Activated CD4-positive, CD25-positive, alpha-beta regulatory T cell treated with anti-CD3 and anti-CD28 coated beads, Interleukin-2, amount 50 U/mL, for 16 hours (primary cell): ENCODE data around the gene RNF152.

Experiments used
- DNase-seq: peaks from one replicate; pipeline ENCODE4 v3.0.0-alpha.2; 2020; ENCODE audit warnings: low read depth, low spot score

Gene RNF152

GRCh38 chr18:61854578-61855448 is 38.0 kb downstream of the RNF152 start:
- no peak for DNase-seq

DNA sequence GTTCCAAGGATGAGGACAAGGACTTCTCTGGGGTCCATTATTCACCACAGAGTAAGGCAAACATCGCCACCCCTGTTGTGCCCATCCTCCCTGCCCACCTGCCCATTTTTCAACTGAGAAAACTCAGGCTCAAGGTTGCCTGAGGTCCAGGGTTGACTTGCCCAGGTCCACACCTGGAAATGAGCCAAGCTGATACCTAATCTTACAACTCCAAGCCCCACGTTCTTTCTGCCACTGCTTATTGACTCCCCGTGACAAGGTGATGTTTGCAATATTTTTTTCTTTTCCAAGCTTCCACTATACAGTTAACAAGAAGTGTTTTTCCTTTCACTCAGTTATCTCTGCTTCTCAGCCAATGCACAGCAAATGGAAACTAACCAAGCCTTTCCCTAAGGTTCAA is 39.0 kb downstream of the RNF152 start:
- DNase-seq, result no peak

- no peak for DNase-seq
Observed at GRCh38 chr18:61852496-61852895, 40.3 kb downstream of the RNF152 start.

- DNase-seq, result no peak
Observed at GRCh38 chr18:61851940-61852451, 40.8 kb downstream of the RNF152 start.

DNA sequence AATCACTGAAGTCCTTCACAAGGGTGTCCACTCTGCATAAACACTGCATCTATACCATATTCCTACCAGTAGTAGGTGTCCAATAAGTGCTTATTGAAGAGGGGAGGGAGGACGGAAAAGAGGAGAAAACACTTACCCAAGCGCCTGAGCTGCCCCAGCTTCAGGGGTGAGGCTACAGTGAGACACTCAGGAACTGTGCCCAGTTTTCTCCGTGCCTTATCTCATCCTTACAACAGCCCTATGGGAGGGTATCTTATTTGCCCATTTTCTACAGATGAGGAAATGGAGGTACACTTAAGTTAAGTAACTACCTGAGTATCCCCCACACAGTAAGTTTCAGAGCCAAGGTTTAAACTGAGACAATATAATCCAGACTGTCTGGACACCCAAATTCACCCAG is 41.5 kb downstream of the RNF152 start:
- DNase-seq, result no peak

- DNase-seq, result no peak
Observed at GRCh38 chr18:61850756-61851155, 42.1 kb downstream of the RNF152 start.

- no peak for DNase-seq
Observed at GRCh38 chr18:61847164-61847791, 45.5 kb downstream of the RNF152 start.

DNA sequence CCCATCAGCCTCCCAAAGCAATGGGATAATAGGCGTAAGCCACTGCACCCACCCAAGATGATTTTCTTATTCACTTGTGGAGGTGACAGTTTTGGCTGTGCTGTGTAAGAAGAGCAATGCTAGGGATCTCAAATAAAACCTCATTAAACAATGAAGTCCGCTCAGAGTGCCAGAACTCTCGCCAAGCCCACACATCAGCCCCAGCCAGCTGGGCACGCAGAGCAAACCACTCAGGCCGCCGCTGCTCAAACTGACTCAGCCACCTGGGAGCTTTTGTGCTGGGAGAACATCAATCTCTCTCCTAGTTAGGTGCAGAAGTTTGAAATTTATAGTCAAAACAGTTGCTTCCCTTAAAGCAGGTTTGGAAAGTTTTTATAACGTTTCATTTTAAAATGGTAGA is 47.6 kb downstream of the RNF152 start:
- DNase-seq, result no peak

- DNase-seq, result no peak
Observed at GRCh38 chr18:61844726-61845125, 48.1 kb downstream of the RNF152 start.

GRCh38 chr18:61842146-61842545 is 50.7 kb downstream of the RNF152 start:
- DNase-seq, result no peak

DNA sequence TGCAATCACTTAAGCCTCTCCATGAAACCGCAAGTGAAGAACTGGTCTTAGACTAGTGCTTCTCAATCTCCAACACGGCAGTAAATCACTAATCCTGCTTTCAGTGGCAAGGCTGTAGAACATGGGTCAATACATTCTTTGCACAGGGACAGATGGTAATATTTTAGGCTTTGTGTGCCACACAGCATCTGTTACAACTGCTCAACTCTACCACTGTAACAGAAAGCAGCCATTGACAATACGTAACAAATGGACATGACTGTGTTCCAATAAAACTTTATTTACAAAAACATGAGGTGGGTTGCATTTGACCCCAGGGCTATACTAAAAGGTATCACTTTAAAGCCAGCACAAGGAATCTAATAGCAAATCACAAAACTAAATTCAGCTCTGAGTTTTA is 51.1 kb downstream of the RNF152 start:
- DNase-seq, result no peak

- no peak for DNase-seq
Observed at GRCh38 chr18:61840324-61840723, 52.5 kb downstream of the RNF152 start.

- no peak for DNase-seq
Observed at GRCh38 chr18:61838521-61838920, 54.3 kb downstream of the RNF152 start.

DNA sequence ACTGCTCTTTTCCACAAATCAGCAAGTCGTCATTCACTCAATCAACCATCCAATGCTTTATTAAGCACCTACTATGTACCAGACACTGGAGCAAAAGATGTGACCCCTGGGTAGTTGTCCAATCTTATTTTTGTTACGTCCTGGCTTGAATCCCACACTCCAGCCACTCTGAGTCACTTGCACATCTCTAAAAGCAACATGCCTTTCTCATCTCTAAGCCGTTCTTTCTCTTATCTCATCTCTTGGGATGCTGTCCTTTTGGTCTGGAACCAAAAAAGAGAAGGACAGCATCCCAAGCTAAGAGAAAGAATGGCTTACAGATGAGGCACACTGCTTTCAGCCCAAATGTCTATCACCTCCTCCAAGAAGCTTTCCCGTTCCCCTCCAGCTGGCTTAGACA is 58.8 kb downstream of the RNF152 start:
- no peak for DNase-seq

- no peak for DNase-seq
Observed at GRCh38 chr18:61833387-61833786, 59.4 kb downstream of the RNF152 start.

DNA sequence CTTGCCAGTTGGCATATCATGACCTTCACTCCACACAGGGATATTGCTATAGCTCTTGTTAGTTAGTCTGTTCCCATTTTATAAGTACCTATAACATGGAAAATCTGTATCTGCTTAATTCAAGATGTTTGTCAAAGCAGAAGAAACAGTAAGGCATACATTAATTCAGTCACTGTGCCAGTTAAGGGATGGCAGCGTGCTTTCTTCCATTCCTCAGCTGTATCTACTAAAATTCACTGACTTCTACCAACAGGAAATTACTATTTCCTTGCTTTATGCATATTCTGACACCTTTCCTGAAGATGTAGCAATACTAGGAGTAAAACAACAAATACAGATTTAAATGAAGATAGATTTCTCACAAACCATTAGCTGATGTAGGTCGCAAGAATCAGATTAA is 59.9 kb downstream of the RNF152 start:
- no peak for DNase-seq

DNA sequence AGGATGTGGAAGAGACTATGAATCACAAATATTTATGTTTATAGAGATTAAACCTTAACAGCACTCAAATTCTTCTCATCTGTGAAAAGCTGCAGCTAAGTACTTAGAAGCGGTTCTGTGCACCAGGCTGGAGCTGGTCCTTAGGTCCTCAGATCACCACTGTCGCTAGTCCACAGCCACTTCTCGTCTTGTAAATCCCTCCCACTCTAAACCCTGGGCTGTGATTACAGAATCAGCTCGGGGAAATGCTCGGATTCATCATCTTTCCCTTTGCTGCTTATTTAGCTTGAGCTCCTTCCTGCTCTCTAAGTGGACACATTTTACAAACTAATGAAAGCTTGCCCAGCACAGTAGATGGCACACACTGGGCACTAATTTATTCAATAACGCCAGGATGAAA is 61.7 kb downstream of the RNF152 start:
- no peak for DNase-seq

- no peak for DNase-seq
Observed at GRCh38 chr18:61829108-61829507, 63.7 kb downstream of the RNF152 start.

DNA sequence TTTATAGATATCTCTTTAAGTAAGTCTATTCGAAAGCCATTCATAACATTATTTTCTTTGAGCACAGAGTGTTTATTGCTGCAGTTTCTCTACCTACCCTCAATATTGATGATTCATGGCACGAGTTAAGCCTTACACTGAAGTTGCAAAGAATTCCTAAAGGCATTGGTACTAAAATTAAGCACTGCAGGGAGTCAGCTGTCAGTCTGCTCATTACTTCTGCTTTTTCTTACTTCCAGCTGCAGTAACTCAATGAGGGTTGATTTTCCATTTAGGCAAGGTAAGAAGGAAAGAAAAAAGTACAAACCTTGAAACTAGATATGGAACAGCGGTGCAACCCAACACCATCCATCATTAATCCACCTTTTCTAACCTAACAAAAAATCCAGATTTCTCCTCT is 65.2 kb downstream of the RNF152 start:
- no peak for DNase-seq

- no peak for DNase-seq
Observed at GRCh38 chr18:61825386-61825785, 67.4 kb downstream of the RNF152 start.

- no peak for DNase-seq
Observed at GRCh38 chr18:61824733-61825363, 68.0 kb downstream of the RNF152 start.

- no peak for DNase-seq
Observed at GRCh38 chr18:61823595-61823994, 69.2 kb downstream of the RNF152 start.

DNA sequence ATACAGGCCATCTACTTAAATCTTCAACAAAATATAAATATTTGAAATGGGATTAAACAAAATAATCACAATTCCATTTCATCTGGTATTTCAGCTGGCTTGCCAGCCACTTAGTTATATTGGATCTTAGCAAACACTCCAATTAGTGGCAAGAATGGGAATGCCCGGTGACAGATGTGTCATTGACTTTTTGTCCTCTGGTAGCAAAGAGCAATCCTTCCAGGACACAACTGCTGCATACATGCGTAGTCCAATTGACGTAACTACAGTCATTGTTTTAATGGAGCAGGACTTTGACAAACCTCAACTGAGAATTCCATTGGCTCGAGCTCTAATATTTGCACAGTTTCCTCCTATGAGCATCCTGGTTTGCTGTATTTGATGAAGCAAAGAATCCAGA is 69.9 kb downstream of the RNF152 start:
- DNase-seq, result no peak
